IPS-18c (cell line): ENCODE measurements around the gene BTBD1.
"Not testable (repeated sequence)": the region's sequence is repeated elsewhere in the genome, so short reads cannot be mapped to it uniquely, and the experiment has no call there.

Source experiments
- H3K4me3 ChIP-seq: 2 replicates; pipeline ENCODE4 v1.7.0; 2013; ENCODE audit warnings: low read depth, mild to moderate bottlenecking, low read length, moderate library complexity; ENCODE audit not compliant: insufficient read depth
- H3K9me3 ChIP-seq: one replicate; pipeline ENCODE4 v1.6.1; 2013; ENCODE audit warnings: mild to moderate bottlenecking, low read length, moderate library complexity; ENCODE audit not compliant: control insufficient read depth, insufficient read depth

Gene BTBD1

DNA sequence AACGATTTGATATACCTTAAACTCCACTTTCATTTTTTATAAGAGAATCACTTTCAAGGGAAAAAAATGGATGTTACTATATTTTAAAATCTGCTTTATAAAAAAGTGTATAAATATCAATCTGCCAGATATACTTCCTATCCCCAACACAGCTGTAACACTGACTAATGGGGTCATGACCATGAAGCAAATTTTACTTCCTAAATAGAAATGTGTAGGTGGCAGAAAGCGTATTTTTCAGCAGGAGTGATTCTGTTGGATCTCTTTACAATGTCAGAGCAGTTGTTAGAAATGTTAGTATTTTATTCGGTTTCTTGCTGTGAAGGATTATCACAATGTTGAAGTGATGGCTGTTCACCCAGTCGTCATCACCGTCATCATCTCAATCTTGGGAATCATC lies 50.1 kb downstream of the BTBD1 start:
- Histone ChIP-seq H3K4me3 (no peak overlapping the region), H3K9me3 (no peaks in the 10 kb centered on the region)

DNA sequence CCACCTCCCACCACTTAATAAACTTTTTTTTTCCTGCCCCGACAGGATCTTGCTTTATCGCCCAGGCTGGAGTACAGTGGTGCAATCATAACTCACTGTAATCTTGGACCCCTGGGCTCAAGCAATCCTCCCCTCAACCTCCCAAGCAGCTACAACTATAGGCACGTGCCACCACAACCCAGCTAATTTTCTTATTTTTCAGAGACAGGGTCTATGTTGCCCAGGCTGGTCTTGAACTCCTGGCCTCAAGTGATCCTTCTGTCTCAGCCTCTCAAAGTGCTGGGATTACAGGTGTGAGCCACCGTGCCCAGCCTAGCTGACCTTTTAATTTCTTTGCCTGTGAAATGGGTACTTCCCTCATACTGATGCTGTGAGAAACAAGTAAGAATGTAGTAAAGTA lies 51.7 kb downstream of the BTBD1 start:
- no peaks in the 10 kb centered on the region for H3K9me3 ChIP-seq

DNA sequence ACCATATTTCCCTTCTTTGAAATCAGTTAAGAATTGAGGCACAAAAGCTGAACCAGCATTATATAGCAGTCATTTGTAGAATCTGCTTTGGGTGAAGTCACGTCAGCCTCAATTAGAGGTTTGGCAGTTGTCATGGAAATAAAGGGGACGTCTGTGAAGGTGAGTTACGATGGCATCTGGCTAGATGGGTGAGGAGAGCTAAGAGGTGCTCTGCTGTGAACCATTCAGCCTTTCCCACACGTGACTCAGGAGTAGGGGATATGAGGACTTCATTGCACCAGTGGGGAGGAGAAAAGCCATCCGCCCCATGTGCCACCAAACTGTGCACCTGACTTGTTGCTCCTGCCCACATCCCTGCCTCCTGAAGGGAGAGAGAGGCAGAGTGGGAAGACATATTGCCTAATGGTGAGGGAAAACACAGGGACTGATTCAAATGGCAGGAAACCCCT lies 52.8 kb downstream of the BTBD1 start:
- Histone ChIP-seq H3K9me3 (no peaks in the 10 kb centered on the region), H3K4me3 (no peak overlapping the region)

More for the DNA sequence above, 51.7 kb downstream of the BTBD1 start:
- H3K4me3 ChIP-seq = no peak overlapping the region

DNA sequence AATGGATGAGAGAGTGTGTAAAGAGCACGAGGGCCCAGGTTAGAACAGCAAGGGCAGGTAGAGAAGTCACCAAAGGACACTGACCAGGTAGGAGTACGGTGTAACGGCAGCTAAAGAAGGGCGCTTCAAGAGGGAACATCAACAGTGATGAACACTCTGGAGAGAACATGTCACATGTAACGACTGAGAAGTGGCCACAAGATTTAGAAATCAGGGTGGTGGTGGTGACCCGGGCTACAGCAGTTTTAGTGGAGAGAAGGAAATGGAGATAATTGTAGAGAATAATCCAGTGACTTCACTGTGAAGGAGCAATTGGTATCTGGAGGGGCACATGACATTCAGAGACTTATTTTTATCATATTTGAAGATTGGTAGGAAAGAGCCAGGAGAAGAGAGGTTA lies 54.4 kb downstream of the BTBD1 start:
- Histone ChIP-seq H3K9me3 (no peaks in the 10 kb centered on the region), H3K4me3 (no peak overlapping the region)

DNA sequence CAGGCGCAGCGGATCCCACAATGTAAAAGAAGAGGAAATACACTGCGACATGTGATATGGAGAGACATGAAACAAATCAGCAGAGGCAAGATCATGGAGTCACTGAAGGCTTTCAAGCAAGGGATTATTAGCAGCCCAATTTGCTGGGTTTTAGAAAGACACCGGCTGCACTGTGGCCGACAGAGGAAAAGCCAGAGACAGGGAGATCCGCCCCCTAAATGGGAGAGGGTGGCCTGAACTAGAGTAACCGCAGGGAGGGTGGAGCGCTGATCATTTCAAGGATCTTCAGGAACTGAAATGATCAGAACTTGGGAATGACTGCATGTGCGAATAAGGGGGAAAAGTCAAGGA lies 55.0 kb downstream of the BTBD1 start:
- Histone ChIP-seq H3K9me3 (no peaks in the 10 kb centered on the region), H3K4me3 (peak overlapping the region; percentile 99; the same call in 1 of the 2 replicates)

DNA sequence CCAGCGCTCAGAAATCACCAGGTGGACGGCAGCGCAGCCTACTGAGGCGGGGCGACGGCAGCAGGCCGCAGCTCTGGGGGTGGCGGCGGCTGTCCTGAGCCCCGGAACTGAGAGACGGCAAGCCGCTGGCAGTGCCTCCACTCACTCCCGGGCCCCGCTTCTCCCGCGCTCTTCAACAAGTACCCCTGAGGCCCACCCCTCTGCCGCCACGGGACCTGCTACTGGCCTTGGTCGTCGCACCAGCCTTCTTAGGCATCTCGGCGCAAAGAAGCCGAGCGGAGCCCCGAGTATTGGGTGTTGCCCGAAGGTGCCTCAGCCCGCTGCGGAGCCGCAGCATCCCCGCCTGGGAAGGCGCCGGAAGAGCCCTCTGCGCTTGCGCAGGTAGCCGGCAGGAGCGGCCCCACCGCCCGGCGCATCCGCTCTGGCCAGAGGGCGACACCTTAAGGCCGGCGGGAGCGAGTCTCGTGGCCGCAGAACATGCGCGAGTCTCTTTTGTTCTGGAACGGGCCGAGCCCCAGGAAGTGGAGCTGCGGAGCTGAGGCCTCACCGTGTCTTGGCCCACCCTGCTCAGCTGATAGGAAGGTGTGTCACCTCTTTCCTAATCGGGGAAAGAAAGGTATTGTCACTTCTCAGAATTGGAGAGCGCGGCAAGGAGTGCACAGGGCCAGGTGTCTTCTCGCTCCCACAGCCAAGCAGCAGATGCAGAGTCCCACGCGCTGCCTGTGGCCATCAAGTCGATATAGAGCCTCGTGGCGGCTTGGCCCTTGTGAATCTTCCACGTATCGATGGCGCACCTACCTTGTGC lies 55.6 kb downstream of the BTBD1 start, which contains the start of gene C15orf40:
C15orf40 (minus strand) TSS at position 369 of the 805 bp plus-strand sequence; CDS start at position 337, 32 bp downstream.
- peak within 1 kb of the TSS; percentile 99 for H3K4me3 ChIP-seq
- no peaks in the 10 kb centered on the region for H3K9me3 ChIP-seq

DNA sequence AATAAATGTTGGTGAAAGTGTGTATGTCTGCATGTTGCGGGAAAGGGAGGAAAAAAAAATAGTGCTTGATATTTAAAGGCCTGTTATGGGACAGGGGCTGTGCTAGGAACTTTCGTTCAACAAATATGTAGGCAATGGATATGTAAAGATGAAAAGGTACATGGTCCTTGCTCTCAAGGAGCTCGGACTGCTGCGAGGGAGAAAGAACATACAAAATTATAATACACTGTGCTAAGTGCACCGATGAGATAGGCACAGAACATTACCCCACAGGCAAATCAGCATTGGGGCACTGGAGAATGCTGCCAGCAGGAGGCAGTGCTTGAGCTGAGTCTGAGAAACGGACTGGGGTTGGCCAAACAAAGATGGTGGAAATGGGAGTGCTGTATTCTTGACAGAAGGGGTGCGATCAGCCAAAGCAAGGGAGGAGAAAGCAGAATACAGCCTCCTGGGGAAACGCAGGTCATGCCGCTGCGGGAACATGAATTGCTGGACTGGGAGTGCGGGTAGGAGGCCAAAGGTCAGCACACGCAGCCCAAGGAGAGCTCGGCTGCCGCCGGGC lies 56.3 kb downstream of the BTBD1 start:
- Histone ChIP-seq H3K4me3 (peak overlapping the region; percentile 99), H3K9me3 (no peaks in the 10 kb centered on the region)

DNA sequence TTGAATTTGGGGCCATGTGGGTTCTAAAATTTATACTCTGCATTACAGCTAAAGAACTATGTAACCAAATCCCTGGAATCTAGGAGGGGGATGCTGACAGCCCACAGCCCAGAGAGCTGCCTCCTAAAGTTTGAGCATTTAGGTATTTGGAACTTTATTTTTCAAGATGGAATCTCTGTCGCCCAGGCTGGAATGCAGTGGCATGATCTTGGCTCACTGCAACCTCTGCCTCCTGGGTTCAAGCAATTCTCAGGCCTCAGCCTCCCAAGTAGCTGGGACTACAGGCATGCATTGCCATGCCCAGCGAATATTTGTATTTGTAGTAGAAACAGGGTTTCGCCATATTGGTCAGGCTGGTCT lies 66.4 kb downstream of the BTBD1 start:
- H3K9me3 ChIP-seq, H3K4me3 ChIP-seq: not testable (repeated sequence)

DNA sequence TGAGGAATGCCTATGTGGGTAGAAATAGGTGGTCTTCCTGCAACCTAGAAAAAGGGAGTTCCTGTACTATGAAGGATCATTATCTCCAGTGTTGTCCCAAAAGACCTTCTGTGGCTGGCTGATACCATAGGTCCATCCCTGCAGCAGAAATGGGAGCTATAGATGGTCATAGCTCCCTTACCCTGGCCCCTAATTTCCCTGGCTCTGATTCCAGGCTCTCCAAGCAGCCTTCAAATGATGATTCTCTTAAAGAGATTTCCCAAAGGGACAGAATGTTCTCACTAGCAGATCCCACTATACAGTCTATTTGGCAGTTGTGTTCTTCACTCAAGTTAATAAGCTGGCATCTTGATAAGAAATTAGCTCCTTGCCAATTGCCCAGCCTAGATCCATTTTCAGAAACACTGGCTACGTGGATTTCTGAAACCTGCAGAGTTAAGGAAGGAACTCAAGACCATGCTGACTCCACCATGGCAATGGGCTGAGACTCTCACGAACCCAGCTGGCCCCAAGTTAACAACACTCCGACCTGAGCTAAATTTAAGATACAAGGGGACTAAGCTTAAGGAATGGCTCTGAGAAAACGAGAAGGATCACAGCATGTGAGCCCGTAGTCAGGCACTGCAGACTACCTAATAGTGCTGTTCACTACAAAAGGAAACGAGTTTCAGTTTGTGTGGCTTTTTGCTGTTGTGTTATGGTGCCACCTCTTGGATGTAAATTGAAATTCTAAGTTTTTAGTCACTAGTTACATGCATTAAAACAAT lies 67.0 kb downstream of the BTBD1 start:
- Histone ChIP-seq H3K9me3 (peaks cover 2% of the 10 kb centered on the region), H3K4me3 (no peak overlapping the region)

DNA sequence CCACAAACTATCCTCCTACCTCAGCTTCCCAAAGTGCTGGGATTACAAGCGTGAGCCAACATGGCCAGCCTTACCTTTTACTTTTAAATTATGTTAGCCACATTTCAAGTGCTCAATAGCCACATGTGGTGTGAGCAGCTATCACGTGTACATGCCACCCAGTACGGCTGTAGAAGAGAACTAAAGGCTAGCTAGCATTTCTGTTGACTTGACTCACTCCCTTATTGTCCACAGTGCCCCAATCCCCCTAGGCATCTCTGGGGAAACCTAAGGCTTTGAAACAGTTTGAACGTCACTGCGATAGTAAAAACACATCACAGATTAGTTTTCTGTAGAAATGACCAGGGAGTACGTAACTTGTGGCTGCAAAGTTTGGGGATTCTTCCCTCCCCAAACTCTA lies 67.6 kb downstream of the BTBD1 start:
- Histone ChIP-seq H3K9me3 (peaks cover 2% of the 10 kb centered on the region), H3K4me3 (no peak overlapping the region)

DNA sequence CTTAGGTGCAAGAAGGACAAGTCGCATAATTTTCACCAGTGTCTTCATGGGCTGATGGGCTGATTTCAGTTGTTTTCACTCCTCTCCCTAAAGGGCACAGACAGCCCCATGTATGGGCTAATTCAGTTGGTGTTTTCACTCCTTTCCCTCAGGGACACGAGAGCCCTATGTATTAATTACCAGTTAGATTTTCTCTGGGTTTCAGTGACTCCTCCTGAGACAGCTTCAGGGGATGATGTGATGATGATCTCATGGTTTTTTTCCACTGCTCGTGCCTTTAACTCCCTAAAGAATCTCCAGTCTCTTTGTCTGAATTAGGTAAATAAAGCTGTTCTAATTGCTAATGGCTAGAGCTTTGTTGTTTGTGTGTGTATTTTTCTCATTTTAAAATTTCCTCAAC lies 71.1 kb downstream of the BTBD1 start:
- Histone ChIP-seq H3K4me3 (no peak overlapping the region), H3K9me3 (peaks cover 2% of the 10 kb centered on the region)

DNA sequence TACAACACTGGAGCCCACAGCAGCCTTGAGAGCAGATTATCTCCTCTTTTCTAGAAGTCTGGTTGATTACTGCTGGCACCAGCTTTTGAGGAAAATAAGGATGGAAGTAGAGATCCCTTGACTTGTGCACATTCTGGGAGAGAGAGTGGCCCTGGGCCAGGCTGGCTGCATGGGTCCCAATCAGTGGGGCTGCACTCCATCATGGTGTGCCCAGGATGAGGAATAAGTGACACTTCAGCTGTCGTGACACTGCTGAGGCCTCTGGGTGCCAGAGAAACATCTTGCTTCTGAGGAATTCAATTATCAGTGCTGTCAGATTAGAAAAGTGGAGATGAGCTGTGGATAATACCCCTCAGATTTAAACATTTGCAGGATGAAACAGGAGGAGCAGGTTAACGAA lies 72.0 kb downstream of the BTBD1 start:
- no peak overlapping the region for H3K4me3 ChIP-seq
- peaks cover 2% of the 10 kb centered on the region for H3K9me3 ChIP-seq

DNA sequence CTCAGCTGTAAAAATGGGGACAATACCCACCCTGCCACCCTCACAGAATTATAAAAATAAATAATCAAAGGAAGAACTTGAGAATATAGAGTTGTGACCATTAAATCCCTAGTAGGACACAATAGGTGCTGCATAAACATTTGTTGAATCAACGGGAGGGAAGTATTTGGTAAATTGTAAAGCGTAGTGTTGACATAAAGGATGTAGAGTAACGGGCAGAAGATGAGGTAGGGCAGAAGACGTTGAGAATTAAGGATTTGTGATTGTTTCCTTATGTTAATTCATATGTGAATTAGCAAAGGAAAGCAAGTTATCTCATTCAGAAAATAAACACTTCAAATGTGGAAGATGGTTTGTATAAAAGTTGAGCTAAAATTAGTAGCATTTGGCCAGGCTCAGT lies 73.9 kb downstream of the BTBD1 start:
- peaks cover 2% of the 10 kb centered on the region for H3K9me3 ChIP-seq
- H3K4me3 ChIP-seq = no peak overlapping the region

DNA sequence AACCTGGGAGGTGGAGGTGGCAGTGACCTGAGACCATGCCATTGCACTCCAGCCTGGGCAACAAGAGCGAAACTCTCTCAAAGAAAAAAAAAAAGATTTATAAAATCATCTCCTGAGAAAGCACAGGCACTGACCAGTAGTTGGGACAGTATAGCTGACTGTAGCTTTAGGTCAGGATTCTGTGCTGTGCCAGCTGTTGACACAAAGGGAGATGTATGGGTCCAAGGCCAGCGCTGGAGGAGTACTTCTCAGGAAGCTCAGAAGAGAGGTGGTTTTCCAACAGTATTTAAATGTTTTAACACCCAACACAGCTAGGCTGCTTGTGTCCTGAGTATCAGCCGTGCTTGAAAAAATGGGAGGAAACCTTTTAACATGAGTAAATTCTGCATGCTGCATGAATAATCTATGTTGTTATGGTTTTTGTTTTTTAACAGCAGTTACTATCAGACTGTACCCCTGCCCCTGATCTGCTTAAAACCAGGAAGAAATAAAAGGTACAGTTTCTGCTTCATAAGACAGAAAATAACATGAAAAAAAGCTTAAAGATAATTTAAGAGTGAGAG lies 74.5 kb downstream of the BTBD1 start:
- Histone ChIP-seq H3K4me3 (no peak overlapping the region), H3K9me3 (no peaks in the 10 kb centered on the region)

DNA sequence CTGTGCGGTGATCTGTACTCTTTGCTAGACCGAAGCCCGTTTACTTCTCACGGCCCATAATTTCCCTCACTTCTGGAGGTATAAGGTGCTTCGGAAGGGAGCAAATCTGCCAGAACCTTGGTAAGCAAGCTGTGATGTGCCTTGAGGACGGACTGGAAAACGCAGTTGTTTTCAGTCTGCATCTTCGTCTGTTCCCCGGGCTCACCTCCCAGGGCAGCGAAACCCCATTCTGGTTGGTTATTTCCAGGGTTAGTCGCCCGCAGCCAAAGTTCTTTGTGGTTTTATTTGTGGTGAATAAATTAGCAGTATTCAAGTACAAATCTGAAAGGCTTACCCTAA lies 80.6 kb downstream of the BTBD1 start:
- H3K9me3 ChIP-seq = no peaks in the 10 kb centered on the region

DNA sequence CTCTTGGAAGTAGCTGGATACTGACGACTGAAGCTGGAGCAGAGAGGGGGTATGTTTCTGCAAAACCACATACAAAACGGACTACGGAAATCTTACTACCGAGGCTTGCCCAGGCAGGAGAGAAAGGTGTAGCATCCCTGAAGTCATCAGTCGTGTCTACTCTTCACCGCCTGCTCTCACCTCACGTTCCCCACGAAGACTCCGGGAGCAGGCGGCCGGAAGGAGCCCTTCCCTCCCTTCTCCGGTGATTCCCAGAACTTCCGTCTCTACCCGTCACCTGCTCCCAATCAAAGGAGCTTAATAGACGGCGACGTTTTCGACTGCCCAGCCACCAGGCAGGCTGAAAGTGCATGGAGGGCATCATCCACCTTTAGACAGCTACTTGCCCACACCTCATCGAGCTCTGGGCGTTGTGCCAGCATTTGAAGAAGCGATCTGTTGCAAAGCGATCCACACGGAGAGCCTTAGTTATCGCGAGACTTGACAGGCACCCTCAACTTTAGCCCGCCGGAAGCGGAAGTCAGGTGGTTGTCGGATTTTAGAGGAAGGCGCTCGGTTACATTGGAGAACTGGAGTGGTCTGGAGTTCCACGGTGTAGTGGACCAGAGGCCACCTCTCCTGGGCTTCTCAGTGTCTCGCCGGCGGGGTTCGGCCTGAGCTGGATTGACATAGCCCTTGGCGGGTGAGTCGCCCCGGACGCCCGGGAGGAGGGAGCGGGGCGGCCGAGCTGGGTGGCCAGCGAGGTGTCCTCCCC lies 81.2 kb downstream of the BTBD1 start, which contains the start of gene RAMAC:
RAMAC (plus strand) TSS at position 523 of the 754 bp plus-strand sequence. CDS start 2,809 bp downstream, outside the sequence.
- no peaks in the 10 kb centered on the region for H3K9me3 ChIP-seq
- peak within 1 kb of the TSS; percentile 93 for H3K4me3 ChIP-seq

More for the DNA sequence above, 80.6 kb downstream of the BTBD1 start:
- peak overlapping the region; percentile 93 for H3K4me3 ChIP-seq

DNA sequence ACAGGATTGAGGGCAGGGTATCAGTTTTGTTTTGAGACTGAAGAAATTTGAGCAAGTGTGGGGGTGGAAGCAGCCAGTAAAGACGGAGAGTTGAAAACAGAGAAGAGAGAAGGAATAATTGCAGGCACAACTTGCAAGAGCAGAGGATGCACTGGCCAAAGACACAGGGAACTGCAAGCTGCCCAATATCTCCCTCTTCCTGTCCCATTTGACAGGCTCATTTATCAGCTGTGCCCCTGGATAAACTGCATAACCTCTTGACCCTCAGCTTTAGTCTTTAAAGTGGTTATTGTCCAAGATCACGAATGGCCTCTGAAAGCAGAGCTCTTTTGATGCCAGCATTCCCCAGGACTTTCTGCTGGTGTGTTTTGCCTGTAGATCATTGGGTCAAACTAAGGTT lies 86.1 kb downstream of the BTBD1 start:
- Histone ChIP-seq H3K9me3 (no peaks in the 10 kb centered on the region), H3K4me3 (no peak overlapping the region)
